Fibroblast of villous mesenchyme (primary cell): ENCODE measurements around the gene MRPS31. TPM values are rescaled to one million over a fixed set of nuclear protein-coding genes. Genes with fewer than 3 reads are reported as not detected.

ENCODE experiments used
- DNase-seq: peaks from one replicate; pipeline ENCODE4 v3.0.0-alpha.2; 2010; ENCODE audit warnings: low read depth
- H3K4me3 ChIP-seq: 2 replicates; pipeline ENCODE4 v1.5.1; 2011; ENCODE audit warnings: low read depth, mild to moderate bottlenecking, low read length
- small RNA-seq: library from RNA; depleted of rRNA; stranded (forward); fragments of <200 nt; gene quantifications from one replicate; pipeline ENCODE3, GENCODE V24; 2012
- total RNA-seq: library from RNA; depleted of rRNA; stranded (reverse); fragments of >200 nt; gene quantifications from 2 replicates; pipeline ENCODE4 v1.2.3, GENCODE V29; 2012
- TF ChIP-seq, protein P1 (sequence below): IDR thresholded peaks from 2 replicates; pipeline ENCODE4 v1.5.1; 2012; ENCODE audit warnings: low read depth, mild to moderate bottlenecking, low read length; ENCODE audit not compliant: insufficient read depth

Gene MRPS31
- total RNA-seq, 1 donor: 18.1 TPM

DNA sequence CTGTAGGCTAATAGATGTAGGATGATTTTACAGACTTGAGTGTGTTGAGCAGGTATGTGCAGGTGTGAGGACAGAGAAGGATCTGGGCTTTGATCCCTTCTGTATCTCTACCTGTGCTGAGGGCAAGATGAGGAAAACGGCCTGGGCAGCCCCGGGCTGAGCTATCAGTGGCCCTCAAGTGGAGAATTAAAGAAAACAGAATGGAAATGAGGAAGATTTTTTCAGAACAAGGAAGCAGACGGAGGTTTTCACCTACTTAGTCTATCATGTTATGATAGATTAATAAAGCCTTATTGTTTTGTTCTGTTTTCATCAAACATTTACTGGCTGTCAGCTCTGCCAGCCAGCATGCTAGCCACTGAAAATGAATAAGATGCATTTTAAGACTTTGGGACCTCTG, 82.2 kb downstream of the MRPS31 start:
- no peak for DNase-seq
- TF ChIP-seq, protein P1, sequence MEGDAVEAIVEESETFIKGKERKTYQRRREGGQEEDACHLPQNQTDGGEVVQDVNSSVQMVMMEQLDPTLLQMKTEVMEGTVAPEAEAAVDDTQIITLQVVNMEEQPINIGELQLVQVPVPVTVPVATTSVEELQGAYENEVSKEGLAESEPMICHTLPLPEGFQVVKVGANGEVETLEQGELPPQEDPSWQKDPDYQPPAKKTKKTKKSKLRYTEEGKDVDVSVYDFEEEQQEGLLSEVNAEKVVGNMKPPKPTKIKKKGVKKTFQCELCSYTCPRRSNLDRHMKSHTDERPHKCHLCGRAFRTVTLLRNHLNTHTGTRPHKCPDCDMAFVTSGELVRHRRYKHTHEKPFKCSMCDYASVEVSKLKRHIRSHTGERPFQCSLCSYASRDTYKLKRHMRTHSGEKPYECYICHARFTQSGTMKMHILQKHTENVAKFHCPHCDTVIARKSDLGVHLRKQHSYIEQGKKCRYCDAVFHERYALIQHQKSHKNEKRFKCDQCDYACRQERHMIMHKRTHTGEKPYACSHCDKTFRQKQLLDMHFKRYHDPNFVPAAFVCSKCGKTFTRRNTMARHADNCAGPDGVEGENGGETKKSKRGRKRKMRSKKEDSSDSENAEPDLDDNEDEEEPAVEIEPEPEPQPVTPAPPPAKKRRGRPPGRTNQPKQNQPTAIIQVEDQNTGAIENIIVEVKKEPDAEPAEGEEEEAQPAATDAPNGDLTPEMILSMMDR: no peak
- H3K4me3 ChIP-seq: no peak overlapping the region

DNA sequence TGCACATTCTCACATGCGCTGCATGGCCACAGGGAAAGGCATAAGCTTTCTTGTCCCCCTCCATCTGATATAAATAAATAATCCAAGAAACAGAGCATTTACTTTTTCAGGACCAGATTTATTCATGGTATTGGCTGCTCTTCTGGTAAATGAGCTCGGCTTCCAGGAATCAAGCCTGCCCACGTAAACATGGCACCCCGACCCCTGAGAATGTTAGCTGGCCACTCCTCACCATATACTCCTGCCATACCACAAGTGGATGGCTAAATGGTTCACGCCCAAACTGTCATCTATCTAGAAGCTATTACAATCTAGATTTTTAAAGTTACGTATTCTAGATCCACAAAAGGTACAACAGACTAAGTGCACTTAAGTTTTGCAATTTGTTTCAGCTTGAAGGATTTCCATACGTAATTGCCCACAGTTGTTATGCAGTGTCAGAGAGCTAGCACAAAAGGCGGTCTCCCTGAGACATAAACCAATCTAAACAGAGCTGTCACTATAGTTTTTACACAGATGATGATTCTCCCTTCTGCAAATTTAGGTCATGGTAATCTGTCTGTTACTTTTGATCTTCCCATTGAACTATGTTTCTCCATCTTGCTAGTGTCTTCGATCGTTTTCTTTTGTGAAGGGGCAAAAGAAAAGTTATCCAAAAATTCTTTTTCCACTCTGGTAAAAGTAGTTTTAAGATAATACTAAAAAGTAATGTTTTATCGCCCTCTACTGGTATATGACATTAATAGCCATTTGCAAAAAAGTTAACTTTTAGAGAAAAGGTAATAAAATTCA, 88.3 kb downstream of the MRPS31 start:
- DNase-seq: peak; percentile 46
- no peak overlapping the region for H3K4me3 ChIP-seq
- TF ChIP-seq, protein P1: peak; percentile 45

DNA sequence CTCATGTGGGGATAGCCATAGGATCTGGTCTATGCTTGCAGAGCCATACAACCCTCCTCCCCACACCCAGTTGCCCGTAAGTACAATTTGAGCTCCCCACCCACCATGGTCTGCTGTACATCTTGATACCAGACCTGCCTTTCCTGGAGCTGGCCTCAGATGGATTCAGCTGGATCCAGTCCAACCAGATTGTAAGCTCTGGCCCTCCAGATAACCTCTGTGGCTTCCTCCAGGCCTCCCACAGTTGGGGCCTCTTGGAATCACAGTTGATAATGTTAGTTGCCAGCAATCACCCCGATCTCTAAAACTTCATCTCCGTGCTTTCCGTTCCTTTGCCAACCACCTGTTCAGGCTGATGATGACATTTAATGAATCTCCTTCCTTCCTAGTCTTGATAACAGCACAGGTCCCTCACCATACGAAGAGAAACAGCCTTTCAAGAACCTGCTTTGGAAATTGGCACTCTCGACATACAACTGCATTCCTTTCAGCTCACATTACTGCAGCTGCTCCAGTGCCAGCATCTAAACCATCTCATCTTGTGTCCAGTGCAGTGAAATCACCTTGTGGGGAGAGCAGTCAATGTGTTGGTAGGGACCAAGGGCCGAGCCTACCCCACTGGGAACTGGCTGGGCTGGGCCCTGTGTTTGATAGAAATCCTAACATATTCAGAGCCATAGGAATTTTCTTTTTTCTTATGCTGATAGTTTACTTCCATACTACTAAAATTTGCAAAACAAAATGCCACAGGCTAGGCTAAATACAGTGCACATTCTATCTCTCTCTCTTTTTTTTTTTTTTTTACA, 89.4 kb downstream of the MRPS31 start:
- DNase-seq: no peak
- TF ChIP-seq, protein P1: no peak
- H3K4me3 ChIP-seq: no peak overlapping the region

DNA sequence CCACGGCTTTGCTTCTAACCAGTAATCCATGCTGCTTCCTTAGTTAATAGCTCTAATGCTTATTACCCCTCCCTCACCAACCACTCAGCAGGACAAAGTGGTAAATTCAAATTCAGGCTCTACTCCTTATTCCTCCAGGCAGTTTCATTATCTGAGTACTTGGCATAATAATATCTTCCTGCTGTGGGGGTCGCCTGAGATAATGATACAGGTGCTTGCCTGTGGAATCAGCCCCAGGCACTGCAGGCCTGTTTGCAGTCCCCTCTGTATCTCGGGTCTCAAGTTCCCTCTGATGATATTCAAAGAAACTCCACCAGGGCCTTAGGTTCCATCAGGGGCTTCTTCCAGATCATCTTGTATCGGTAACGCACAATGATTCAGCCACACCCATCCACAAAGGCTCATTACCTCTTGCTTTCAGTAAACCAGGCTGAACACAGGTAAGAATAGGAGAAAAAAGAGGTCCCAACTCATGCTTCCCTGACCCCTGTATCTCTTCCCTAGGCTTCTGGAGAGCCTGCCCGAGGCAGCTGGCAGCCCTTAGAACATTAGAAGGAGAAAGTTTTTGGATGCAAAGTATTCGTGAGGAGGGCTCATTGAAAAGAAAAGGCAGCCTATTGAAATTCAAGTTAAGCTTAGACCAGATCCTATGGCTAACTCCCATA, 90.2 kb downstream of the MRPS31 start:
- TF ChIP-seq, protein P1: no peak
- no peak for DNase-seq
- no peak overlapping the region for H3K4me3 ChIP-seq

DNA sequence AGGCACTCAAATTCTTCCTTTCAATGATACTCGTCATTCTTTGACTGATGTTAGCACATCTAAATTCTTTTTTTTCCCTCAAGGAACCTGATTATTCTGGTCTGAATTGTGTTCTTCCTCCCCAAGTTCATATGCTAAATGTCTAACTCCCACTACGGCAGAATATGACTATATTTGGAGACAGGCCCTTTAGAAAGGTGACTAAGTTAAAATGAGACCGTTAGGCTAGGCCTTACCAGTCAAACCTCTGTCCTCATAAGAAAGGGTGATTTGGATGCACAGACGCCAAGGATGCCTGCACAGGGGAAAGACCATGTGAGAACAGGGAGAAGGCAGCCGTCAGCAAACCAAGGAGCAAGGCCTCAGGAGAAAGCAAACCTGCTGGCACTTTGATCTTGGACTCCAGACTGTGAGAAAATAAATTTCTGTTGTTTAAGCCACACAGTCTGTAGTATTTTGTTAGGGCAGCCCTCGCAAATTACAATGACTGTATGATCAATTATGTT, 91.5 kb downstream of the MRPS31 start:
- TF ChIP-seq, protein P1: no peak
- no peak for DNase-seq

More for the DNA sequence above, 91.5 kb downstream of the MRPS31 start:
- no peak overlapping the region for H3K4me3 ChIP-seq

Small RNAs within 50 kb of the gene (small RNA-seq; reads per million reads assigned to genes)
- not detected for gene MIR320D1
- gene MIR621: not detected
- not detected for gene RF00017

Other genes starting within 250 kb of the MRPS31 start
- 7.1 and 9.5 TPM in 2 replicates for gene FOXO1, start 104.5 kb downstream of the MRPS31 start, total RNA-seq
- gene SLC25A15, start 18.4 kb upstream of the MRPS31 start, total RNA-seq: 19.4 and 20.0 TPM in 2 replicates
- 38.3 and 43.6 TPM in 2 replicates for gene ELF1, start 248.1 kb upstream of the MRPS31 start, total RNA-seq